T47D (cell line): ENCODE data around the gene TUSC2.

ENCODE experiments used
- DNase-seq, 2 experiments: peaks; one replicate each; pipeline versions ENCODE4 v3.0.0 to v3.0.0-alpha.2; 2011 to 2012; ENCODE audit warnings: low read depth in 1 of 2, low spot score in 1 of 2
- JUND ChIP-seq: IDR thresholded peaks from 2 replicates; pipeline ENCODE4 v1.6.1; 2012; ENCODE audit warnings: low read depth
- in situ Hi-C: cut with HindIII; loops from 2 replicates; pipeline ENCODE4 v1.10.0; 2016; ENCODE audit warnings: low sequenced_read_pairs, low pct_unique_long_range_greater_than_20kb

Gene TUSC2

GRCh38 chr3:50350527-50351322, 22.7 kb upstream of the TUSC2 start, which contains the start of the genes CYB561D2 and NPRL2:
CYB561D2 (plus strand) TSS chr3:50350862; CDS start chr3:50351434, 572 bp downstream.
NPRL2 (minus strand) TSS chr3:50350775; CDS start chr3:50350652, 123 bp downstream.
- in situ Hi-C loops, result no loop called here
- DNase-seq, result peak; percentile 85 to 95
- TF ChIP-seq JUND, result no peak

- in situ Hi-C loops, result no loop called here
- no peak for DNase-seq
- no peak for TF ChIP-seq JUND
Observed at GRCh38 chr3:50350213-50350526, 22.1 kb upstream of the TUSC2 start.

- no peak for TF ChIP-seq JUND
- DNase-seq, result peak in 1 of 2 experiments; percentile 70
- in situ Hi-C loops, result no loop called here
Observed at GRCh38 chr3:50347187-50347813, 19.3 kb upstream of the TUSC2 start.

- in situ Hi-C loops, result no loop called here
- peak; percentile 75 to 84 for DNase-seq
- no peak for TF ChIP-seq JUND
Observed at GRCh38 chr3:50345586-50346234, 17.7 kb upstream of the TUSC2 start, which contains the start of gene ZMYND10. ZMYND10 (minus strand) TSS chr3:50345732; CDS start chr3:50345579, 153 bp downstream.

GRCh38 chr3:50345008-50345407, 17.0 kb upstream of the TUSC2 start:
- no peak for DNase-seq
- in situ Hi-C loops, result no loop called here
- TF ChIP-seq JUND, result no peak

GRCh38 chr3:50342813-50343633, 15.0 kb upstream of the TUSC2 start:
- no peak for DNase-seq
- in situ Hi-C loops, result no loop called here
- no peak for TF ChIP-seq JUND

- in situ Hi-C loops, result no loop called here
- DNase-seq, result no peak
Observed at GRCh38 chr3:50341996-50342650, 14.1 kb upstream of the TUSC2 start.

GRCh38 chr3:50341537-50341936, 13.5 kb upstream of the TUSC2 start:
- in situ Hi-C loops, result no loop called here
- TF ChIP-seq JUND, result no peak
- no peak for DNase-seq

More at GRCh38 chr3:50341996-50342650, 14.1 kb upstream of the TUSC2 start:
- TF ChIP-seq JUND, result no peak

GRCh38 chr3:50340448-50341329, 12.7 kb upstream of the TUSC2 start, which contains the start of gene RASSF1:
RASSF1 (minus strand) TSS chr3:50340836; CDS start chr3:50340805, 31 bp downstream.
- in situ Hi-C loops, result no loop called here
- DNase-seq, result no peak
- no peak for TF ChIP-seq JUND

- in situ Hi-C loops, result no loop called here
- TF ChIP-seq JUND, result no peak
- no peak for DNase-seq
Observed at GRCh38 chr3:50340147-50340447, 12.1 kb upstream of the TUSC2 start.

- no peak for TF ChIP-seq JUND
- in situ Hi-C loops, result no loop called here
- DNase-seq, result no peak
Observed at GRCh38 chr3:50339485-50340146, 11.6 kb upstream of the TUSC2 start.
